NCI-H510A treated with DMSO at 0.1 percent for 48 hours (cell line): ENCODE results near the gene C12orf43.
"Not testable (repeated sequence)": the region's sequence is repeated elsewhere in the genome, so short reads cannot be mapped to it uniquely, and the experiment has no call there.

ENCODE experiments used
- DNase-seq: peaks from one replicate; lab custom pipeline; 2025; lab: John Stamatoyannopoulos, UW

C12orf43 gene, protein sequence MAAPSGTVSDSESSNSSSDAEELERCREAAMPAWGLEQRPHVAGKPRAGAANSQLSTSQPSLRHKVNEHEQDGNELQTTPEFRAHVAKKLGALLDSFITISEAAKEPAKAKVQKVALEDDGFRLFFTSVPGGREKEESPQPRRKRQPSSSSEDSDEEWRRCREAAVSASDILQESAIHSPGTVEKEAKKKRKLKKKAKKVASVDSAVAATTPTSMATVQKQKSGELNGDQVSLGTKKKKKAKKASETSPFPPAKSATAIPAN

DNA sequence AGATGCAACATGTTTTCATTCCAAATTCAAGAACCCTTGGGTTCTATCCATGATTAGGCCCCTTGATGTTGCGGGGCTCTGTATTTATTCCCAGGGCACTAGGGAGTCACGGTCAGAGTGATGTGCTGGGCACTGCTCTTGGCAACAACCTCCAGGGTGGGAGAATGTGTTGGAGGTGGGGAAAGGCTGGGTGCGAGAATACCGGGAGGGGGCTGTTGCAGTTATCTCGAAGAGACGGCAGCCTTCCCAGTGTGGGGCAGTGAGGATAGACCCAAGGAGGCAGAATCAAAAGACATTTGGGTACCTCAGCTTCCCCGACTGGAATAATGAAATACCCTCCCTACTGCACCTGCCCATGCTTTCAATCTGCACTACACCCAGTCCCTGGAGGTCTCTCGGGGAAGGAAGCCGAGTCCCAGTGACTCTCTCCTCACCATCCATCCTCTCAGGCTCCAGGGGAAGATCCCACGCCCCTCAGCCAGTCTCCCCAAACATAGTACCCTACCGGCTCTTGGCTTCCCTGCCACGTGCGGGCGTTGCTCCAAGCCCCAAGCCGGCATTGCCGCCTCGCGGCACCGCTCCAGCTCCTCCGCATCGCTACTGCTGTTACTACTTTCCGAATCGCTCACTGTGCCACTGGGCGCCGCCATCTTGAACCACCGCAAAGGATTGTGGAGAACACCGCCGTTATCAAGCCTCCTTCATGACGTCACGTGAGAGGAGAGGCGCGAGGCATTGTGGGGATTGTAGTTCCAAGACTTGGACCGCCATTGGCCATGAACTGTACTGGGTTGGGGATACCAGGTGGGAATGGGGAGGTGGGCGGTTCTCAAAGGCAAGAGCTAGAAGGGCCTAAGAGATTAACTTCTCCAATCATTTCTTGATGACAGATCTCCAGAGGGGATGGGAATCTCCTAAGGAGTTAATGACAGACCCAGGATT, at the start of gene C12orf43:
C12orf43 (minus strand) TSS at position 663 of the 942 bp plus-strand sequence; CDS start at position 650, 13 bp downstream.
- peak; percentile 96 for DNase-seq

DNA sequence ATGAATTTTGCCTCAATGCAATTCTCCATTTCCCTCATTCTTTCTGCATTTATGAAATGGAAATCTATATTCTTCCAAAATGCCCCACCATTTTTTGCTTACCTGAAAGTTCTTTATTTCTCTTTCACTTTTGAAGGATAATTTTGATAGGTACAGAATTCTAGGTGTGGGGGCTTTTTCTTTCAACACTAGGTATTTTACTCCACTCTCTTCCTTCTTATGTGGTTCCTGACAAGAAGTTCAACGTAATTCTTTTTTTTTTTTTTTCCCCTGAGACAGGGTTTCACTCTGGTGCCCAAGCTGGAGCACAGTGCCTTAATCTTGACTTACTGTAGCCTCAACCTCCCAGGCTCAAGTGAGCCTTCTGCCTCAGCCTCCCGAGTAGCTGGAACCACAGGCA, 49.1 kb upstream of the C12orf43 start:
- no peak for DNase-seq

DNA sequence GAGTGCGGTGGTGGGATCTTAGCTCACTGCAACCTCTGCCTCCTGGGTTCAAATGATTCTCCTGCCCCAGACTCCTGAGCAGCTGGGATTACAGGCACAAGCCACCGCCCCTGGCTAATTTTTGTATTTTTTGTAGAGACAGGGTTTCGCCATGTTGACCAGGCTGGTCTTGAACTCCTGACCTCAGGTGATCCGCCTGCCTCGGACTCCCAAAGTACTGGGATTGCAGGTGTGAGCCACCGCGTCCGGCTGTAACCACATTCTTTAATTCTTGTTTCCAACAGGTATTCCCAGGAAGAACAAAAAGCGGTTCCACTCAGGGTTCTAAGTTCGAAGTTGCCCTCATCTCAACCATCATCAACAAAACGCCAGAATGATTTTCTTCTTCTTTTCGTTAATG, 48.3 kb upstream of the C12orf43 start:
- DNase-seq, result not testable (repeated sequence)

DNA sequence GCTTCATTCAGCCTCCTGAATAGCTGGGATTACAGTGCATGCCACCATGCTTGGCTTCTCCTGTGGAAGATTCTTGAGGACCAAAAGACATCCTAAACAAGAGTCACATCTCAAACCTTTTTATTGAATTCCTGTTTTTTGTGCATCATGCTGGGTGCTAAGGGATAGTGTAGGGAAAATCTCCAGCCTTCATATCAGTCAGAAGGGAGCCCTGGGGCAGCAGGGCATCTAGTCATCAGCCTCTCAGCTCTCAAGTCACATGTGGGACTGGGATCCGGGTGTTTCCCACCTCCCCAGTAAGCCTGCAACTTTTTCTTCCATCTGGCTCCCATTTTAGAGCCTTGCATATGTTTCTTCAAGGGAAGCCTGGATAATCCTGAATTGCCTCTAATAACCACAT, 47.8 kb upstream of the C12orf43 start:
- no peak for DNase-seq

DNA sequence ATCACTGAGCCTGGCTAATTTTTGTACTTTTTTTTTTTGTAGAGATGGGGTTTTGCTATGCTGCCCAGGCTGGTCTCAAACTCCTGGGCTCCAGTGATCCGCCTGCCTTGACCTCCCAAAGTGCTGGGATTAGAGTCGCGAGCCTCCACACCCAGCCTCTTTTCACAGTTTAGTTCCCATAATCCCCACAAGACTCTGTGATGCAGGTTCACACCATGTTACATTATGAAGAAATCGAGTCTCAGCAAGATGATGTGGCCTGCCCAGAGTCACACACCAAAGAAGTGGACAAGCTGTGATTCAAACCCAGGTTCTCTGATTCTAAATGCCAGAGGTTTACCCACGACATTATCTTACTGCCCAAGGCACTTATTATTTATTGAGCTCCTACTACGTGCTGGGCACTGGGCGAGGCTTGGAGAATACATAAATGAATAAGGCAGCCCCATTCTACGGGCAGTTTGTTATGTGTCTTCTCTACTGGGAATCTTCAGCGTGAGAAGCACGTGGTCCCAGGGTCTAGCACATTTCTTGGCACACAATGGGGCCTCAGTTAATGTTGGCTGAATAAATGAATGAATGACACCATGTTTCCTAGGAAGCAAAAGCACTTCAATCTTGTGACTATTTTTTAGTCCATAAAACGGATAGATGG, 46.2 kb upstream of the C12orf43 start:
- DNase-seq, result no peak

DNA sequence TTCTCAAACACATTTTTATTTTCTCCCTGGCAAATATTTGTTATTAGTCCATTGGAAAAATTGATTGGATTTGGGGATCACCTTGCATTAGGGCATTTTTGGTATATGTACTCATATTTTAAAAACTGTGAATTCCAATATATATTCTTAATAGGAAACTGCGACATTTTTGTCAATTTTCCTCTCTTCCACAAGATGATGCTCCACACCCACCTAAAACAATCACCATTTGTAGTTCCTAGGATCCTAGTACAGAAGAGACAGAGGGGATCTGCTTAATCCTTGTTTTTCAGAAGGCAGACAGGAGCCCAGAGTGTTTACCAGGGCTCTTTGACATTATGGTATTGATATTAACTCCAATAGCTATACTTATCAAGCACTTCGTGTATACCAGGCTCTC, 45.5 kb upstream of the C12orf43 start:
- DNase-seq, result no peak

DNA sequence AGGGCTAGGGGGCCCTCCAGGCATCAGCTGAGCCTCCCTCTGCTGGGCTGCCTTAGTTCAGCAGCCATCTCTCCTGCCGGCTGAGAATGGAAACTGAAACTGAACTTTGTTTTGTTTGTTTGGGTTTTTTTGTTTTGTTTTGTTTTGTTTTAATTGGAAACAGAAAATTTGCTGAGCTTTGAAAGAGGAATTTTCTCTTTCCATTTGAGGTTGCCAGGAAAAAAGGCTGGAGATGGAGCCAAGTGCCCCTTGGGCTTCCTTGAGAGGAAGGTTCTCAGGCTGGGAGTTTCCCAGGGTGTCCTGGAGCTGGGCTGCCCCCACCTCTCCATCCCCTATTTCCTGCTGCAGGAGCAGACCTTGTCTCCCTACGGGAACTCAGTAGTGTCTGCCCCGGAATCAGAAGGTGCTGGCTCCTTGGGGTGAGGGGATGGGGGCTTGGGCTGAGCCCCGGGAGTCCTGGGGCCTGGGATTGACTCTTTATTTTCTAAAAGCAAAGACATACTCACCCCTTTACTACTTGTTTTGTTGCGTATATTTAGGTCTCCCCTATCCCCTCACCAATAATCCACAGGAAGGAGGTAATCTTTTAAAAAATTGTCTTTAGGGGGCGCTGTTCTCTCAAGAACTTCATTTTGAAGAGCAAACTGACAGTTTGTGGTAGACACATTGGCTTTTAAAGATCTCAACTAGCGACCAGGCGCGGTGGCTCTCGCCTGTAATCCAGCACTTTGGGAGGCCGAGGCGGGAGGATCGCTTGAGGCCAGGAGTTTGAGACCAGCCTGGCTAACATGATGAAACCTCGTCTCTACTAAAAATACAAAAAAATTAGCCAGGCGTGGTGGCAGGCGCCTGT, 44.1 kb upstream of the C12orf43 start:
- DNase-seq, result peak; percentile 24

DNA sequence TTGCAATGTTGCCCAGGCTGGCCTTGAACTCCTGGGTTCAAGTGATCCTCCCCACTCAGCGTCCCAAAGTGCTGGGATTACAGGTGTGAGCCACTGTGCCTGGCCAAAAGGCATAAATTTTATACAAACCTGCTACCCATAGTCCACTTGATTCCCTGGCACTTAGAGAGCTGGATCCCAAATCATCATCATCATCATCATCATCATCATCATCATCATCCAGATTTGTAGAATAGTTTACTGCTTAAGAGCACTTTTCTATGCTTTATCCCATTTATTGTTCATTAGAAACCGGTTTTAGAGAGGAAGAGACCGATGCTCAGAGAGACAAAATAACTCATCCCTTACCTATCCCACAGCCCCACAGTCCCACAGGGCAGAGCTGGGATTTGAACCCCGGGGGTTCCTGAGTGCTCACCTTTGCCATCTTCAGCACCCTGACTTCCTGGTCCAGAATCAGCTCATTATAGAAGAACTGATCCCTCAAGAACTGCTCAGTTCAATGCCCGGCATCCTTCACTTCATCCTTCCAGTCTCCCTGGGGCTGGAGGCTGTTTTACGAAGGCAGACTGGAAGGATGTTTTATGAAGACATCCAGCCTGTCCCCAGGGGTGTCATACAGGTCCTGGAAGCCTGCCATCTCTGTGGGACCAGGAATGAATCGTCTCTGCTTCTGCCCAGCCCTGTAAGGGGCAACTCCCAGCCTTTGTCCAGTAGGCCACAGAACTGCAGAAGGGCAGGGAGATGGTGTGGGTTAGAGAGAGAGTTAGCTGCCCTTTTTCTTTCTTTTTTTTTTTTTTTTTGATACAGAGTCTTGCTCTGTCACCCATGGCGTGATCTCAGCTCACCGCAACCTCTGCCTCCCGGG, 43.0 kb upstream of the C12orf43 start:
- no peak for DNase-seq

DNA sequence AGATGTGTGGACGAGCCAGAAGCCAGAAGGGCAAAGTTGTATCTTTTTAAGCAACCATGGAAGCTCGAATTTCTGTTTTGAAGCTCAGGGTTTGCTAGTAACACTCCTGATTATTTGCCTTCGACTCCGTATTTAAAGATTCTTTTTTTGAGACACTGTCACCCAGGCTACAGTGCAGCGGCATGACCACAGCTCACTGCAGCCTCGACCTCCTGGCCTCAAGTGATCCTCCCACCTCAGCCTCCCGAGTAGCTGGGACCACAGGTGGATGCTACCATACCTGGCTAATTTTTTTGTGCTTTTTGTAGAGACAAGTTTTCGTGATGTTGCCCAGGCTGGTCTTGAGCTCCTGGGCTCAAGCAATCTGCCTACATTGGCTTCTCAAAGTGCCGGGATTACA, 41.5 kb upstream of the C12orf43 start:
- DNase-seq, result no peak

DNA sequence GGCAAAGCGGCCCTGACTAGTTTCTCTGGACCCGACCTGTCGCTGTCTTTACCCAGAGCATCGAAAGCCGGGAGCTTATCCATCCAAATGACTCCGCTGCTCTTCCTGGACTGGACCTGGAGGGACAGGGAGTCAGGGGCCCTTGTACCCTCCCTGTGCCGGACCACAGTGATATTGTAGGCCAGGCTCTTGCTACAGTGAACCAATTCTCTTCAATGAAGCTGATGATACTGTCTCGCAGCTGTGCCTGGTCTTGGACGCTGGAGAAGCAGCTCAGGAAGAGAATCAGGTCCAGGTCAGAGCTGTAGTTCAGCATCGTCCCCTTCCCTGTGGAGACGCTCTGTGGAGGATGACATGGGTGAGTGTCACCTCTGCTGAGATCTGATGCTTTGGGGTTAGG, 37.4 kb upstream of the C12orf43 start:
- DNase-seq, result no peak

DNA sequence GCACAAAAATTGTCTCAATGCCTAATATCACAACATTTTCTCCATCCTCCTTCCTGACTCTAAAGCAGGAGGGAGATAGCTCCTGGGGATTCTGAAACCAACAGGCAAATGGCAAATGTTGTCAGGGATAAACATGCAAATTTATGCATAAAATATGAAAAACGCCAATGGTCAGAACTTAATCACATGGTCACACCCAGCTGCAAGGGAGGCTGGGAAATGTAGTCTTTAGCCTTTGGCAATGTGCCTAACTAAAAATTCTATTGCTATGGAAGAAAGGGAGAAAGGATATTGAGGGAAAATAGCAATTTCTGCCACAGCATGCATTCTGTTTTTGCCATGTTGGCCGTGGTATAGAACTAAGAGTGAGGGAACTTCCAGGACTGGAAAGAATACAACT, 34.4 kb upstream of the C12orf43 start:
- no peak for DNase-seq

DNA sequence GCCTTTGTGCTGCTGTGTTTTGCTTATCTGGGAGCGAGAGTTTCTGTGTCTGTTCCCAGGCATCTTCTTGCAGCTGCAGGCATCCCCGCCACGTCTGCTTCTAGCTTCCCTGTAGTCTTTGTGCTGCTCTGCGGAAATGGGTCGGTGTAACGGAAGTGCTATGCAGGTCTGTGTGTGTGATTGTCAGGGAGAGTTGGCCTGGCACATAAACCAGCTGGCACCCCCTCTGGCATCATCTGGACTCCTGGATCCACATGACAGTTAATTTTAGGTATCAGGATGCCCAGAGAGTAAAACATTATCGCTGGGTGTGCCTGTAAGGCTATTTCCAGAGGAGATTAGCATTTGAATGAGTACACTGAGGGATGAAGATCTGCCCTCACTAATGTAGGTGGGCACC, 32.2 kb upstream of the C12orf43 start:
- no peak for DNase-seq

DNA sequence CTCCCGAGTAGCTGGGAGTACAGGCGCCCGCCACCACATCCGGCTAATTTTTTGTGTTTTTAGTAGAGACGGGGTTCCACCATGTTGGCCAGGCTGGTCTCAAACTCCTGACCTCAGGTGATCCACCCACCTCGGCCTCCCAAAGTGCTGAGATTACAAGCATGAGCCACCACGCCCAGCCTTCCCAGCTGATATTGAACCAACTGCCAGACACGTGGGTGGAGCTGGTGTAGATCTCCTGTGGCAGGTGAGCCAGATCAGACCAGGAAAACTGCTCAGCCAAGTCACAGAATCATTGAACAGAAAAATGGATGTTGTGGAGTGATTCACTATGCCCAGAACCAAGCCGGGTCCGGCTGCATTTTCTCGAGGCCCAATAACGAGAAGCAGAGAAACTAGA, 31.1 kb upstream of the C12orf43 start:
- not testable (repeated sequence) for DNase-seq

DNA sequence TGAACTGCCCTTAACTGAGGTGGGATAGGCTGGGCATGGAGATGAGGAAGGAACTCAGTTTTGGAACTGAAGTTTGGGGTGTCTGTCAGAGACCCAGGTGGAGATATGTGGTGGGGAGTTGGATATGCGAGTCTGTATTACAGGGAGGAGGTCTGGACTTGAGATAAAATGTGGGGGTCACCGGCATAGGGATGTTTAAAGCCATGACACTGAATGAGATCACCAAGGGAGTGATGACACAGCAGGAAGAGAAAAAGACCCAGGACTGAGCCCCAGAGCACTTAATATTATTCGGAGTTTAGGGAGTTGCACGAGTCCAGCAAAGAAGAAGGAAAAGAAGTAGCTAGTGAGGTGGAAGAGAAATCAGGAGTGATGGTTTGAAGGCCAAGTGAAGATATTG, 26.8 kb upstream of the C12orf43 start:
- DNase-seq, result no peak

DNA sequence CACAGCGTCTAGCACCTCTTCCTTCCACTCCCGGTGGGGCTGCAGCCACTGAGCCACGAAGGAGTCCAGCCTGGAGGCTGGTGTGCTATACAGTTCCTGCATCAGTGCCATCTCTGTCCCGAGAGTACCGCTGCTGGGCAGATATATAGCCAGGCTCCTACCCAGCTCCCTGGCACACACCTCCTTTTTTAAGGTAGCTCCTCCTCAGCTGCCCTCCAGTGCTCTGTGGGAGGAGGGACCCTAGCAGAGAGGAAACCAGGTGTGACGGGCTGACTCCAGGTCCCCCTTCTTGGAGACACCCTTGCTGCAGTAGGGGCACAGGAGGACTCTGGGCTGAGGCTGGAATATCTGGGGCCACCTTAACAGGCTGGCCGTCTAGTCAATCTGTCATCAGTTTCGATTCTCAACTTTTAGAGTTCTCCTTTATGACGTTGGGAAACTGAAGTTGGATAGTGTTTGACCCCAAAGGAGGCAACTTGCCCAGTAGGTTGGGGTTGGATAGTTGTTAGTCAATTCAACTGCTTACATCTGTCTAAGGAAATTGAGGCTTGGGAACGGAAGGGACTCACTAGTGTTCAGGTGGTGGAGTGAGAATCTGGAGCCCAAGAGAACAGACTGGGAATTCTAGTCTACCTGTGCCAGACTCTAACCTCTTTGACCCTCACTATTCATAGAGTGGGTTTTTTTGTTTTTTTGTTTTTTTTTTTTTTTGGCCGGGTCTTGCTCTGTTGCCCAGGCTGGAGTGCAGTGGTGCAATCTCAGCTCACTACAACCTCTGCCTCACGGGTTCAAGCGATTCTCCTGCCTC, 22.8 kb upstream of the C12orf43 start, which contains the start of gene OASL:
OASL (minus strand) TSS at position 386 of the 808 bp plus-strand sequence; CDS start at position 111, 275 bp downstream.
- DNase-seq, result no peak

DNA sequence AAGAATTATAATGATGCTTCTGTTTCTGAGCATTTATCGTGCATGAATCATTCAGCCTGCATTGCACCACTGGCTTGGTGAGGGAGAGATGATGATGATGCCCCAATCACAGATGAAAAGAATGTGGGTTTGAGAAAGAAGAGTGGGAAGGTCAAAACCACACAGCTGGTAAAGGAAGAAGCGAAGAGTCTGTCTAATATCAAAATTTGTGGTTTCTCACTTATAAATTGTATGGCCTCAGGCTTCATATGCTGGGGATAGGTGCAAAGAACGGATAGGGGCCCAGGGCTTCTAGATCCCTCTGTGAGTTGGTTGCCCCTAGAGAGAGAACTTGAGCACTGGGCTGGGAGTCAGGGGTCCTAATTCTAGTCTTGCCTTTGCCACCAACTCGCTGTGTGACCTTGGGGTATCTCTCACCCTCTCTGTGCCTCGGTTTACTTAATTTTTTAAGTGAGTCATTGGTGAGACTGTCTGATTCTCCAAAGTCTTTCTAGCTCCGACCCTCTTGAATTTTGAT, 20.6 kb upstream of the C12orf43 start:
- no peak for DNase-seq

DNA sequence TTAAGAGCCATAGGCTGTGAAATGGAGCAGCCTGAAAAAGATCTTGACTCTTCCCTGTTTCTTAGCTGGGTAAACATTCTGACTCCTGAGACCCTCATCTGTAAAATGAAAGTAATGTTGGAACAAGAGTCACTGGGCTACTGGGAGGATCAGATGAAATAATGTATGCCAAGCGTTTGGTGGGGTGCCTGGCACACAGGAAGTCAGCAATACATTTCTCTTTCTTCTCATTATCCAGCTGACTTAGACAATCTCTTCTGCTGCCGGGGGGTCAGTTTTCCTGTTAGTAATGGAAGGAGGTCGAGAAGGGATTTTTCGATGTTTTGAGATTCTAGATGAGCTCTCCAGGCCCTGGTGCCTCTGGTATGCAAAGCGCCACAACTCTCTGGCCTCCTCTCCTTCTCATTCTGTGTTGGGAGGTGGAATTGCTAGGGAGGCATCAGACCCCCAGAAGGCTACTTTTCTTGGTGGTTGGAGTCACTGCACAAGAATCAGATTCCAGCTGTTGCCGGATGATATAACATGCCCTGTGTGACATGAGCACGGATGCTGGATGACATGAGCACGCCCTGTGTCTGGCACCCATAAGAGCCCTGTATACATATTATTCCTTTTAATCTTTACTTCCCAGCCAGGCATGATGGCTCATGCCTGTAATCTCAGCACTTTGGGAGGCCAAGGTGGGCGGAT, 18.5 kb upstream of the C12orf43 start:
- no peak for DNase-seq

DNA sequence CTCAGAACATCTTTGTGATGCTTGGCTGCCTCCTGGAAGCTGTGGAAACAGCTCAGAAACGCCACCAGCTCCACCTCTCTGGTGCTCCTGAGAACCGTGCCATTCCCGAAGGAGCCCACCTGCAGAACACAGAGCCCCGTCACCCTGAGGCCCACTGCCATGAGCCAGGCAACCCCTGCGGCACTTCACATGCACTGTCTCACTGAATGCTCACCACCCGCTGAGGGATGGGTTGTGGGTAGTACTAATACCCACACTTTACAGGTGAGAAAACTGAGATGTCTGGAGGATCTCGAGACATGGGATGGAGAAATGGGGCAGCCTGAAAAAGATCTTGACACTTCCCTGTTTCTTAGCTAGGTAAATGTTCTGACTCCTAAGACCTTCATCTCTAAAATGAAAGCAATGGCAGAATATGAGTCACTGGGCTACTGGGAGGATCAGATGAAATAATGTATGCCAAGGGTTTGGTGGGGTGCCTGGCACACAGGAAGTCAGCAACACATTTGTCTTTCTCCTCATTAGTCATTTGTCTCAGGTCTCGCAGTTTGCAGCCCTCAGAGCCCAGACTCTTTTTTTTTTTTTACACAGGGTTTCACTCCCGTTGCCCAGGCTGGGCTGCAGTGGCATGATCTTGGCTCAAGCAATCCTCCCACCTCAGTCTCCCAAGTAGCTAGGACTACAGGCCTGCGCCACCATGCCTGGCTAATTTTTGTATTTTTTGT, 17.5 kb upstream of the C12orf43 start:
- no peak for DNase-seq
